Esophagus muscularis mucosa (tissue), 4 donors: Measurements from ENCODE around the gene RNF126.

Experiments used
- EP300 ChIP-seq: sonication (generic); formaldehyde crosslinking; IDR thresholded peaks from one replicate; pipeline ENCODE4 v1.6.1; 2017; ENCODE audit warnings: antibody characterized with exemption
- POLR2A ChIP-seq: fragments of 450-650 bp; IDR thresholded peaks from one replicate; pipeline ENCODE4 v1.6.1; 2017; ENCODE audit warnings: antibody characterized with exemption, moderate library complexity, mild to moderate bottlenecking, low read depth
- POLR2AphosphoS5 ChIP-seq, 2 donors: sonication (generic); formaldehyde crosslinking; IDR thresholded peaks; one replicate each; pipeline ENCODE4 v1.6.1; 2017; ENCODE audit warnings: antibody characterized with exemption in 2 of 2
- TF ChIP-seq, protein P1 (sequence below), 3 experiments: fragments of 200-600 bp in 2 of 3; fragments of 450-650 bp in 1 of 3; sonication (generic) in 2 of 3; IDR thresholded peaks; one replicate each; pipeline ENCODE4 v1.5.1; 2017 to 2019; ENCODE audit warnings: antibody characterized with exemption in 3 of 3, mild to moderate bottlenecking in 2 of 3, moderate library complexity in 1 of 3

DNA sequence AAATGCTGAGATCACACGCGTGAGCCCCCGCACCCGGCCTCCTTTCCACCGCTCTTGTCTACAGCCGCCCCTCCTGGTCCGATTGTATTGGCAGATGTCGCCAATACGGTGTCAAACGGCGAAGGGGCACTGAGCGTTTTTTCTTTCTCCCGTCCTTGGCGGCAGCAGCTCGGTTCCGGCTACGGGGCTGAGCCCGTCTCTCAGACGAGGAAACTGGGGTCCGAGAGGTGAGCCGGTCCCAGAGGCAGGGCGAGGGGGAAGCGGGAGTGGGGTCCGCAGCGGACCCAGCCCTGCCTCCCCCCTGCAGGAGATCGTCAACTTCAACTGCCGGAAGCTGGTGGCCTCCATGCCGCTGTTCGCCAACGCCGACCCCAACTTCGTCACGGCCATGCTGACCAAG is 50.1 kb downstream of the RNF126 start:
- TF ChIP-seq, protein P1, sequence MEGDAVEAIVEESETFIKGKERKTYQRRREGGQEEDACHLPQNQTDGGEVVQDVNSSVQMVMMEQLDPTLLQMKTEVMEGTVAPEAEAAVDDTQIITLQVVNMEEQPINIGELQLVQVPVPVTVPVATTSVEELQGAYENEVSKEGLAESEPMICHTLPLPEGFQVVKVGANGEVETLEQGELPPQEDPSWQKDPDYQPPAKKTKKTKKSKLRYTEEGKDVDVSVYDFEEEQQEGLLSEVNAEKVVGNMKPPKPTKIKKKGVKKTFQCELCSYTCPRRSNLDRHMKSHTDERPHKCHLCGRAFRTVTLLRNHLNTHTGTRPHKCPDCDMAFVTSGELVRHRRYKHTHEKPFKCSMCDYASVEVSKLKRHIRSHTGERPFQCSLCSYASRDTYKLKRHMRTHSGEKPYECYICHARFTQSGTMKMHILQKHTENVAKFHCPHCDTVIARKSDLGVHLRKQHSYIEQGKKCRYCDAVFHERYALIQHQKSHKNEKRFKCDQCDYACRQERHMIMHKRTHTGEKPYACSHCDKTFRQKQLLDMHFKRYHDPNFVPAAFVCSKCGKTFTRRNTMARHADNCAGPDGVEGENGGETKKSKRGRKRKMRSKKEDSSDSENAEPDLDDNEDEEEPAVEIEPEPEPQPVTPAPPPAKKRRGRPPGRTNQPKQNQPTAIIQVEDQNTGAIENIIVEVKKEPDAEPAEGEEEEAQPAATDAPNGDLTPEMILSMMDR (IDR thresholded peaks at IDR 0.05), result no peak
- no peak for TF ChIP-seq POLR2AphosphoS5 (IDR thresholded peaks at IDR 0.05)
- TF ChIP-seq POLR2A, result no peak
- TF ChIP-seq EP300, result no peak
